Mesodermal cell (in vitro differentiated cells): ENCODE data around the gene FGF22.

Source experiments
- H3K27ac ChIP-seq: 2 replicates; pipeline ENCODE4 v1.7.0; 2013; ENCODE audit warnings: mild to moderate bottlenecking, low read depth, low read length, moderate library complexity; ENCODE audit not compliant: severe bottlenecking
- H3K36me3 ChIP-seq: 2 replicates; pipeline ENCODE4 v1.7.1; 2013; ENCODE audit warnings: mild to moderate bottlenecking, low read length, moderate library complexity; ENCODE audit not compliant: control insufficient read depth, insufficient read depth
- H3K4me1 ChIP-seq: one replicate; pipeline ENCODE4 v1.7.1; 2013; ENCODE audit warnings: mild to moderate bottlenecking, low read length; ENCODE audit not compliant: insufficient read depth, control insufficient read depth, poor library complexity, severe bottlenecking
- H3K4me3 ChIP-seq: 2 replicates; pipeline ENCODE4 v1.7.0; 2013; ENCODE audit warnings: low read length, control low read depth, mild to moderate bottlenecking; ENCODE audit not compliant: insufficient read depth, poor library complexity, severe bottlenecking; ENCODE audit errors: extremely low read depth
- H3K9me3 ChIP-seq: 2 replicates; pipeline ENCODE4 v1.7.1; 2013; ENCODE audit warnings: mild to moderate bottlenecking, low read length, moderate library complexity; ENCODE audit not compliant: control insufficient read depth
- WGBS, 2 experiments: methylation state at CpG; one replicate each; pipeline ENCODE4 v1.1.5; 2013; ENCODE audit warnings: missing lambda C conversion rate in 2 of 2; ENCODE audit not compliant: insufficient coverage in 2 of 2; 5-methylcytosine and 5-hydroxymethylcytosine counted together

Gene FGF22

GRCh38 chr19:686589-687297 lies 47.1 kb downstream of the FGF22 start:
- WGBS, 2 experiments, result 85 to 87% methylated on average over 16 of the region's 17 CpGs
- no peak overlapping the region for H3K27ac ChIP-seq
- H3K36me3 ChIP-seq, result no peaks in the 10 kb centered on the region
- H3K4me3 ChIP-seq, result no peak overlapping the region
- H3K4me1 ChIP-seq, result no peaks in the 10 kb centered on the region
- H3K9me3 ChIP-seq, result no peaks in the 10 kb centered on the region

GRCh38 chr19:687569-688166 lies 48.0 kb downstream of the FGF22 start:
- Histone ChIP-seq H3K4me1 (no peaks in the 10 kb centered on the region), H3K4me3 (no peak overlapping the region), H3K36me3 (no peaks in the 10 kb centered on the region), H3K27ac (no peak overlapping the region), H3K9me3 (no peaks in the 10 kb centered on the region)
- 89 to 90% methylated on average over 8 to 11 of the region's 11 CpGs for WGBS, 2 experiments

- no peaks in the 10 kb centered on the region for H3K4me1 ChIP-seq
- H3K27ac ChIP-seq, result no peak overlapping the region
- WGBS, 2 experiments, result 88% methylated on average over 9 to 10 of the region's 15 CpGs
- no peaks in the 10 kb centered on the region for H3K36me3 ChIP-seq
- H3K9me3 ChIP-seq, result no peaks in the 10 kb centered on the region
- no peak overlapping the region for H3K4me3 ChIP-seq
These were observed 48.5 kb downstream of the FGF22 start for GRCh38 chr19:688214-688613.

GRCh38 chr19:688992-689391 lies 49.3 kb downstream of the FGF22 start:
- H3K4me1 ChIP-seq, result no peaks in the 10 kb centered on the region
- WGBS, 2 experiments, result 88 to 94% methylated on average over 11 to 17 of the region's 17 CpGs
- no peaks in the 10 kb centered on the region for H3K36me3 ChIP-seq
- no peak overlapping the region for H3K27ac ChIP-seq
- H3K4me3 ChIP-seq, result no peak overlapping the region
- H3K9me3 ChIP-seq, result no peaks in the 10 kb centered on the region

- WGBS, 2 experiments, result 78 to 83% methylated on average over 13 to 16 of the region's 18 CpGs
These were observed 50.5 kb downstream of the FGF22 start for GRCh38 chr19:690203-690602.

More at GRCh38 chr19:690203-690602, 50.5 kb downstream of the FGF22 start:
- no peaks in the 10 kb centered on the region for H3K4me1 ChIP-seq
- no peak overlapping the region for H3K4me3 ChIP-seq
- no peaks in the 10 kb centered on the region for H3K36me3 ChIP-seq
- no peaks in the 10 kb centered on the region for H3K9me3 ChIP-seq
- H3K27ac ChIP-seq, result no peak overlapping the region
